KMS-11 (cell line): Measurements from ENCODE around the gene PRUNE2.

Source experiments
- H2AFZ ChIP-seq: fragments of 200-600 bp; sonication (generic); 2 replicates; pipeline ENCODE4 v1.6.1; 2016; ENCODE audit warnings: antibody characterized with exemption, mixed run types, low read depth
- H3K27ac ChIP-seq: fragments of 200-600 bp; sonication (generic); 2 replicates; pipeline ENCODE4 v1.6.1; 2016; ENCODE audit warnings: mild to moderate bottlenecking, mixed run types
- H3K27me3 ChIP-seq: fragments of 200-600 bp; sonication (generic); 2 replicates; pipeline ENCODE4 v1.6.1; 2017; ENCODE audit warnings: mild to moderate bottlenecking, low read depth, mixed run types, moderate library complexity; ENCODE audit not compliant: insufficient read depth
- H3K36me3 ChIP-seq: fragments of 200-600 bp; sonication (generic); 2 replicates; pipeline ENCODE4 v1.6.1; 2017; ENCODE audit warnings: mild to moderate bottlenecking, mixed run types; ENCODE audit not compliant: insufficient read depth
- H3K4me1 ChIP-seq: fragments of 200-600 bp; sonication (generic); 2 replicates; pipeline ENCODE4 v1.6.1; 2016; ENCODE audit warnings: mild to moderate bottlenecking, low read depth, mixed run types; ENCODE audit not compliant: poor library complexity, severe bottlenecking
- H3K4me2 ChIP-seq: fragments of 200-600 bp; sonication (generic); 2 replicates; pipeline ENCODE4 v1.7.0; 2016; ENCODE audit warnings: mild to moderate bottlenecking, mixed run types
- H3K4me3 ChIP-seq: fragments of 200-600 bp; sonication (generic); IDR thresholded peaks from 2 replicates; pipeline ENCODE4 v1.6.1; 2017; ENCODE audit warnings: low read depth, low read length, mixed read lengths; ENCODE audit not compliant: insufficient read depth
- H3K79me2 ChIP-seq: fragments of 200-600 bp; sonication (generic); 2 replicates; pipeline ENCODE4 v1.6.1; 2016; ENCODE audit warnings: low read depth, mixed run types; ENCODE audit not compliant: insufficient read depth
- H3K9ac ChIP-seq: fragments of 200-600 bp; sonication (generic); 2 replicates; pipeline ENCODE4 v1.6.1; 2016; ENCODE audit warnings: mild to moderate bottlenecking, mixed run types
- H4K20me1 ChIP-seq: fragments of 200-600 bp; sonication (generic); 2 replicates; pipeline ENCODE4 v1.6.1; 2016; ENCODE audit warnings: mild to moderate bottlenecking, mixed run types; ENCODE audit not compliant: insufficient read depth
- TF ChIP-seq, protein P1 (sequence below): fragments of 200-600 bp; sonication (generic); conservative IDR thresholded peaks from 2 replicates; pipeline ENCODE4 v1.6.1; 2017; ENCODE audit warnings: low read depth, mild to moderate bottlenecking, antibody characterized with exemption, low read length, moderate library complexity, mixed read lengths

The PRUNE2 gene

DNA sequence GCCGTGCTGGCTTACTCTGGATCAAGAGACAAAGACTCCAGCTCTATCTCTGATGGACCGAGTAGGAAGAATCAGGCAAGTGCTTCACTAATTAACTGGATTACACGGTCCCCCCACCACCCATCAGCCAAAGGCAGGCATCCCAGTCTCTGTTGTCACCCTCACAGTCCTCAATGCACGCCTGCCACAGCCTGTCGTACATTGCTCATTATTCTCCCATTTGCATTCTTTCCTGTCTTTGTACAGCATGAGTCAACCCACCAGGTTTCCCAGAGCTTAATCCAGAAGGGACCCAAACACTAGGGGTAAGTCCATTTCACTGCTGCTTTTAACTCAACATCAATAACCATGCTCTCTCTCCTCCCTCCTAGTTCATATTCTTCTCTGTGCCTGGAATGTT is 97.3 kb downstream of the PRUNE2 start:
- Histone ChIP-seq H3K27ac (no peak overlapping the region), H3K9ac (no peak overlapping the region), H3K27me3 (no peaks in the 10 kb centered on the region), H3K4me3 (no peak overlapping the region), H4K20me1 (no peaks in the 10 kb centered on the region), H3K79me2 (no peaks in the 10 kb centered on the region), H3K4me2 (no peak overlapping the region), H2AFZ (no peak overlapping the region), H3K36me3 (no peaks in the 10 kb centered on the region), H3K4me1 (peaks cover 3% of the 10 kb centered on the region)
- TF ChIP-seq, protein P1, sequence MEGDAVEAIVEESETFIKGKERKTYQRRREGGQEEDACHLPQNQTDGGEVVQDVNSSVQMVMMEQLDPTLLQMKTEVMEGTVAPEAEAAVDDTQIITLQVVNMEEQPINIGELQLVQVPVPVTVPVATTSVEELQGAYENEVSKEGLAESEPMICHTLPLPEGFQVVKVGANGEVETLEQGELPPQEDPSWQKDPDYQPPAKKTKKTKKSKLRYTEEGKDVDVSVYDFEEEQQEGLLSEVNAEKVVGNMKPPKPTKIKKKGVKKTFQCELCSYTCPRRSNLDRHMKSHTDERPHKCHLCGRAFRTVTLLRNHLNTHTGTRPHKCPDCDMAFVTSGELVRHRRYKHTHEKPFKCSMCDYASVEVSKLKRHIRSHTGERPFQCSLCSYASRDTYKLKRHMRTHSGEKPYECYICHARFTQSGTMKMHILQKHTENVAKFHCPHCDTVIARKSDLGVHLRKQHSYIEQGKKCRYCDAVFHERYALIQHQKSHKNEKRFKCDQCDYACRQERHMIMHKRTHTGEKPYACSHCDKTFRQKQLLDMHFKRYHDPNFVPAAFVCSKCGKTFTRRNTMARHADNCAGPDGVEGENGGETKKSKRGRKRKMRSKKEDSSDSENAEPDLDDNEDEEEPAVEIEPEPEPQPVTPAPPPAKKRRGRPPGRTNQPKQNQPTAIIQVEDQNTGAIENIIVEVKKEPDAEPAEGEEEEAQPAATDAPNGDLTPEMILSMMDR, result no peak

DNA sequence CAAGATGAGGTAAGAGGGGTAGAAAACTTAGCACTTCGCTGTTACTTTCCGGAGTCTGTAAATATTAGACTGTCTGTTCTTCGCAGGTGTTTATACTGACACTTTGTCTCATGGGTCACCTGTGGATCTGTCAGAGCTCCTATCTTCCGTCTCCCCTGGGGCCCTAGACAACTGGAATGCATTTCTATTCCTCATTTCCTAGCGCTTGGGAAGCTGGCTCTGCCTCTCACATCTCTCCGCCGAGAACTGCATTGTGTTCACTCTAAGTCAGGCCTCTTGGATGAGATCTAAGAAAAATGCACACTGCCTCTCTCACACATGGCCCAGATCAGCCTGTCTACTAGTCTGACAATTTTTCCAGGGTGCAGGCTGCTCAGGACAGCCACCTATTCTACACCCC is 102.2 kb downstream of the PRUNE2 start:
- TF ChIP-seq, protein P1, result no peak
- no peaks in the 10 kb centered on the region for H4K20me1 ChIP-seq

GRCh38 chr9:76803083-76803482 is 102.8 kb downstream of the PRUNE2 start:
- TF ChIP-seq, protein P1, result no peak
- Histone ChIP-seq H3K27me3 (no peaks in the 10 kb centered on the region), H3K27ac (no peak overlapping the region), H2AFZ (no peak overlapping the region), H3K36me3 (no peaks in the 10 kb centered on the region), H3K9ac (no peak overlapping the region), H3K4me1 (peaks cover 17% of the 10 kb centered on the region), H4K20me1 (no peaks in the 10 kb centered on the region), H3K4me2 (no peak overlapping the region), H3K4me3 (no peak overlapping the region), H3K79me2 (no peaks in the 10 kb centered on the region)

More for the DNA sequence above, 102.2 kb downstream of the PRUNE2 start:
- no peak overlapping the region for H3K4me3 ChIP-seq
- no peaks in the 10 kb centered on the region for H3K36me3 ChIP-seq
- peaks cover 10% of the 10 kb centered on the region for H3K4me1 ChIP-seq
- H2AFZ ChIP-seq, result no peak overlapping the region
- no peaks in the 10 kb centered on the region for H3K27me3 ChIP-seq
- no peak overlapping the region for H3K27ac ChIP-seq
- H3K4me2 ChIP-seq, result no peak overlapping the region
- H3K79me2 ChIP-seq, result no peaks in the 10 kb centered on the region
- H3K9ac ChIP-seq, result no peak overlapping the region

DNA sequence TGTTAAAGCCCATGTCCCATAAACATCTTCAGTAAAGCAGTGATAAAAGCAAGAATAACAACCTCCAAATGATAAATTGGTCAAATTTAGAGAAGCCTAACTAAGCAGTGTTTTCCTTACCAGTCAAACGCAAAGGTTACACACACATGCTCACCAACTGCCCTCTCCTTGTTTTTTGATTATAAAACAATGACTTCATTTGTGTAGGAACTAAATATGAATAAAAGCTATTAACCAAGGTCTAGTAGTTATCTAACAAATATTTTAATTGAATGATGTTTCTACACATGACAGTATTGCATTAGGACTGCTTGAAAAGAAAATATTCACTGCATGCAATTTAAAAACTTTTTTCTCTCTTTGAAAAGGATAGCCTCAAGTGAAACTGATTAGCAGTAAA is 105.0 kb downstream of the PRUNE2 start:
- Histone ChIP-seq H3K9ac (no peak overlapping the region), H3K4me3 (no peak overlapping the region), H2AFZ (no peak overlapping the region), H4K20me1 (no peaks in the 10 kb centered on the region), H3K4me2 (no peak overlapping the region), H3K27me3 (no peaks in the 10 kb centered on the region), H3K79me2 (no peaks in the 10 kb centered on the region), H3K27ac (no peak overlapping the region), H3K4me1 (peaks cover 28% of the 10 kb centered on the region), H3K36me3 (no peaks in the 10 kb centered on the region)
- TF ChIP-seq, protein P1, result no peak
